GM21528 (cell line): ENCODE results near the gene LRRC15.

Source experiments
- ATAC-seq: cut with Tn5 transposase; IDR thresholded peaks from one replicate; pipeline ENCODE4 v1.9.1; 2021; ENCODE audit warnings: mild to moderate bottlenecking, moderate library complexity; ENCODE audit not compliant: unreplicated experiment, low FRiP score

The LRRC15 gene

GRCh38 chr3:194321693-194322640 is 47.6 kb downstream of the LRRC15 start:
- ATAC-seq = no peak

- no peak for ATAC-seq
These were observed 48.7 kb downstream of the LRRC15 start for GRCh38 chr3:194320744-194321243.

GRCh38 chr3:194320100-194320499 is 49.4 kb downstream of the LRRC15 start:
- no peak for ATAC-seq

GRCh38 chr3:194318511-194319161 is 50.9 kb downstream of the LRRC15 start:
- ATAC-seq = no peak

- no peak for ATAC-seq
These were observed 52.6 kb downstream of the LRRC15 start for GRCh38 chr3:194316918-194317317.

- peak; percentile 38 for ATAC-seq
These were observed 53.6 kb downstream of the LRRC15 start for GRCh38 chr3:194315965-194316361.

- peak; percentile 87 for ATAC-seq
These were observed 54.2 kb downstream of the LRRC15 start for GRCh38 chr3:194315088-194315964.

GRCh38 chr3:194314388-194315068 is 55.0 kb downstream of the LRRC15 start:
- ATAC-seq = no peak

- no peak for ATAC-seq
These were observed 55.8 kb downstream of the LRRC15 start for GRCh38 chr3:194313560-194314387.

GRCh38 chr3:194312743-194313281 is 56.7 kb downstream of the LRRC15 start:
- ATAC-seq = no peak

- ATAC-seq = no peak
These were observed 57.3 kb downstream of the LRRC15 start for GRCh38 chr3:194312186-194312742.

- no peak for ATAC-seq
These were observed 58.5 kb downstream of the LRRC15 start for GRCh38 chr3:194311000-194311399.

- ATAC-seq = no peak
These were observed 59.3 kb downstream of the LRRC15 start for GRCh38 chr3:194310060-194310835.

GRCh38 chr3:194308601-194309449 is 60.7 kb downstream of the LRRC15 start:
- no peak for ATAC-seq

- ATAC-seq = no peak
These were observed 61.7 kb downstream of the LRRC15 start for GRCh38 chr3:194307849-194308248.

- ATAC-seq = peak; percentile 52
These were observed 62.5 kb downstream of the LRRC15 start for GRCh38 chr3:194306771-194307640.
